Ovary (tissue), 9 donors: ENCODE data around the gene C11orf68. TPM values are rescaled to one million over a fixed set of nuclear protein-coding genes. Genes with fewer than 3 reads are reported as not detected.
A peak's percentile ranks its signal among the peaks of the same experiment; 100 is the strongest.

Experiments
- DNase-seq, 5 donors: peaks; one replicate each; pipeline ENCODE4 v3.0.0-alpha.2; 2019 to 2020
- H3K27ac ChIP-seq, 2 donors: fragments of 200-600 bp; one replicate each; pipeline versions ENCODE4 v1.5.1 to v1.8.0; 2019 to 2022
- H3K27me3 ChIP-seq: fragments of 200-600 bp; one replicate; pipeline ENCODE4 v1.8.0; 2022
- H3K36me3 ChIP-seq: fragments of 200-600 bp; sonication (generic); one replicate; pipeline ENCODE4 v1.5.1; 2019
- H3K4me1 ChIP-seq: one replicate; pipeline ENCODE4 v1.8.1; 2013; ENCODE audit warnings: mild to moderate bottlenecking, moderate library complexity; ENCODE audit not compliant: insufficient read depth
- H3K4me3 ChIP-seq: fragments of 200-600 bp; sonication (generic); one replicate; pipeline ENCODE4 v1.5.1; 2017
- H3K9me3 ChIP-seq, 2 donors: fragments of 200-600 bp in 1 of 2; sonication (generic) in 1 of 2; one replicate each; pipeline versions ENCODE4 v1.5.1 to v1.8.1; 2013 to 2019; ENCODE audit warnings: mild to moderate bottlenecking in 1 of 2, moderate library complexity in 1 of 2
- EP300 ChIP-seq: sonication (generic); formaldehyde crosslinking; IDR thresholded peaks from one replicate; pipeline ENCODE4 v1.6.1; 2017; ENCODE audit warnings: antibody characterized with exemption
- POLR2A ChIP-seq: fragments of 450-650 bp; IDR thresholded peaks from one replicate; pipeline ENCODE4 v1.6.1; 2017; ENCODE audit warnings: antibody characterized with exemption, mild to moderate bottlenecking, moderate library complexity
- WGBS, 3 donors: extraction: QIAGEN DNeasy Blood & Tissue Kit in 1 of 3; methylation state at CpG; one replicate each; pipeline versions ENCODE4 v1.1.5 to v1.1.7; 2013 to 2017; 5-methylcytosine and 5-hydroxymethylcytosine counted together
- intact Hi-C, 4 donors: fragments of 100-400 bp; cut with DNase I; formaldehyde crosslinking; loops; one replicate each; pipeline versions ENCODE4 v1.11.0 to v1.15.1; 2022 to 2023
- polyA plus RNA-seq, 2 donors: library from polyadenylated mRNA; stranded (reverse); fragments of 200-250 nt in 1 of 2; fragments of 350-450 nt in 1 of 2; fragmentation: Illumina TruSeq in 1 of 2; extraction: RNeasy Lipid Tissue Mini Kit (QIAGEN cat#74804) in 1 of 2; gene quantifications; one replicate each; pipeline ENCODE4 v1.2.3, GENCODE V29; 2013 to 2014
- total RNA-seq, 7 donors: library from RNA; depleted of rRNA in 2 of 7; stranded (reverse); fragments of >200 nt in 2 of 7; fragmentation: NEBNext Ultra II Directional in 3 of 7; extraction: Animal tissue kit (Norgen Biotek cat#: 25700) in 3 of 7; gene quantifications; one replicate each; pipeline versions ENCODE4 v1.1.0 to v1.2.4, GENCODE V29; 2016 to 2023
- TF ChIP-seq, protein P1 (sequence below), 3 donors: fragments of 450-650 bp in 2 of 3; fragments of 200-600 bp in 1 of 3; IDR thresholded peaks; one replicate each; pipeline versions ENCODE4 v1.5.1 to v1.8.0; 2016 to 2022; ENCODE audit warnings: antibody characterized with exemption in 3 of 3, mild to moderate bottlenecking in 1 of 3
- donor health status: DM: no; HTN: no; CAD: no; lungs with moderate emphysema.
- donor health status: DM: no; HTN: no; CAD: no.
- donor health status: Bipolar disorder and iron deficiency.
- donor health status: DM: yes; HTN: yes; CAD: no.
- donor health status: DM: no; HTN: no; CAD: no.
- donor health status: DM: yes; HTN: yes; CAD: no.

Gene C11orf68
- total and polyA plus RNA-seq, 9 donors, result 13.7 to 70.5 (median 38.4) TPM

DNA sequence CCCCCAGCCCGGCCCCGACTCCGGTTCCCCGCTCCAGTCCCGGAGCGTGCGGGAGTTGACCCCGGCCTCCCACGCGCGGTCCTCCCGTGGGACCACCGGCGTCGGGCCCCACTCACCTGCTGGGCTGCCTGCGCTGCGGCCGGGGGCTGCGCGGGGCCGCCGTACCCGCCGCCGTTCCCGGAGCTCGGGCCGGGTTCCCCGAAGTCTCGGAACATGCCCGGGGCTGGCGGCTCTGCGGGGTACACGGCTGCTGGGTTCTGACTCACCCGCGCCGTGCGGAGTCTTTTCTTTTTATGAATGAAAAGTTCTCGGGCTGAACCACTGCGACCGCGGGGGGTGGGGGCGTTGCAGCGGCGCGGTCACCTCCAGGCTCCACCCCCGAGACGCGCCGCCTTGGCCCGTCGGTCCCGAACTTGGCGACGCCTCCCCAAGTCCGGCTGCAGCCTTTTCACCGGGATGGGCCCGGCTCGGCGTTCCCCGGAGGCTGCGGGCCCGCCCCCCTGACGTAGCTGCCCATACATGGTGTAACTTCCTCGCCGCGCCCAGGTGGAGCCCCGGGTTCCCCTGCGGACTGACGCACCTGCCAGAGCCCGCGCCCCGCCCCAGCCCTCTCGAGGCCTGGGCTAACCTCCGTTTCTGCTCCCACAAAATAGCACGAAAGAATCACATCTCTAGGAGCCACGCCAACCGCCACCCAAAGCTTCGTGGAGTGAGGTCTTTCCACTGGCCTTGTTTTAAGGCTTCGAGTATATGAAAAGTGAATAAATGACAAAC lies 18.6 kb downstream of the C11orf68 start, which contains the start of gene FOSL1:
Gene FOSL1, minus strand, starts transcription at position 264 of the 774 bp plus-strand sequence. Its CDS starts 49 bp downstream, at position 215.
- no peak for TF ChIP-seq POLR2A
- TF ChIP-seq, protein P1, sequence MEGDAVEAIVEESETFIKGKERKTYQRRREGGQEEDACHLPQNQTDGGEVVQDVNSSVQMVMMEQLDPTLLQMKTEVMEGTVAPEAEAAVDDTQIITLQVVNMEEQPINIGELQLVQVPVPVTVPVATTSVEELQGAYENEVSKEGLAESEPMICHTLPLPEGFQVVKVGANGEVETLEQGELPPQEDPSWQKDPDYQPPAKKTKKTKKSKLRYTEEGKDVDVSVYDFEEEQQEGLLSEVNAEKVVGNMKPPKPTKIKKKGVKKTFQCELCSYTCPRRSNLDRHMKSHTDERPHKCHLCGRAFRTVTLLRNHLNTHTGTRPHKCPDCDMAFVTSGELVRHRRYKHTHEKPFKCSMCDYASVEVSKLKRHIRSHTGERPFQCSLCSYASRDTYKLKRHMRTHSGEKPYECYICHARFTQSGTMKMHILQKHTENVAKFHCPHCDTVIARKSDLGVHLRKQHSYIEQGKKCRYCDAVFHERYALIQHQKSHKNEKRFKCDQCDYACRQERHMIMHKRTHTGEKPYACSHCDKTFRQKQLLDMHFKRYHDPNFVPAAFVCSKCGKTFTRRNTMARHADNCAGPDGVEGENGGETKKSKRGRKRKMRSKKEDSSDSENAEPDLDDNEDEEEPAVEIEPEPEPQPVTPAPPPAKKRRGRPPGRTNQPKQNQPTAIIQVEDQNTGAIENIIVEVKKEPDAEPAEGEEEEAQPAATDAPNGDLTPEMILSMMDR (IDR thresholded peaks at IDR 0.05), result no peak
- no peak for TF ChIP-seq EP300
- peaks cover 2% of the 10 kb centered on the region for H3K4me1 ChIP-seq
- DNase-seq, result peak; percentile 65 to 80 (median 73)
- WGBS, 3 donors, result 1 to 3% (median 3%) methylated on average over 48 to 80 of the region's 80 CpGs
- no peaks in the 10 kb centered on the region for H3K36me3 ChIP-seq
- peaks cover 4% of the 10 kb centered on the region for H3K27me3 ChIP-seq
- intact Hi-C loops, result no loop called here
- H3K9me3 ChIP-seq, result no peaks in the 10 kb centered on the region
- H3K4me3 ChIP-seq, result peak within 1 kb of the TSS; percentile 31
- no peak within 1 kb of the TSS for H3K27ac ChIP-seq

DNA sequence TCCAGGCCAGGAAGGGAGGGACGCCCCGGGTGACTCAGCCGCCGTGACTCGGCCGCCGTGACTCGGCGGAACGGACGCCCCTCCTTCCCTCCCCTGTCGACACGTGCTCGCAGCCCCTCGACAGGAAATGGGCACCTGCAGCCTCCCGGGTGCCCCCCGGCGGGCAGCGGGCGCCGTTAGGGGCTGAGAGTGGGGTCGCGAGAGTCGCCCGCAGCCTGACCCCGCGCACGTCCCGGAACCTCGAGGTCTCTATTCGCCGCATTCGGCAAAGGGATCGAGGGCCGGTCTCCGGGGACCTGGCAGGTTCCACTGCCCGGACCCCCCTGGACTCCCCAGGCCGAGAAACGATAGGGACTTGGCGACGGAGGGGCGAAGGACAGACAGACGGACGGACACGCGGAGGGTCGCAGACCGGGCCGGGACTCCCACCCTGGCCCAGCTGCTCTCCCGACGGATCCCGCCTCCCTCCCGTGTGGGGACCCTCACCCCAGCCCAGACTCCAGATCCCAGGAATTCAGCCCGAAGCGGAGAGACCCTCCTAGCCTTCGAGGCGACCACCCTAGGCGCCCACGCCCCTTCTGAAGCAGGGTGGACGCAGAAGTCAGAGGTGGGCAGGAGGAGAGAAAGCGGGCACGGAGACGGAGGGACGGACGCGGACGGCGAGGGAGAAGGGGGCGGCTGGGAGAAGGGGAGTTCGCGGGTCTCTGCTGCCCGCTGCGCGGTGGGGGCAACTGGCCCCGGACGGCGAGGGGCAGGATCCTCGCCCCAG lies 19.3 kb downstream of the C11orf68 start:
- intact Hi-C loops, result no loop called here
- TF ChIP-seq POLR2A, result no peak
- no peak for TF ChIP-seq EP300
- TF ChIP-seq, protein P1 (IDR thresholded peaks at IDR 0.05), result no peak
- Histone ChIP-seq H3K4me1 (peaks cover 2% of the 10 kb centered on the region), H3K27me3 (peaks cover 4% of the 10 kb centered on the region), H3K9me3 (no peaks in the 10 kb centered on the region), H3K4me3 (peak overlapping the region; percentile 31), H3K36me3 (no peaks in the 10 kb centered on the region), H3K27ac (no peak overlapping the region)
- peak in 3 of 5 donors; percentile 26 to 64 (median 60) for DNase-seq
- WGBS, 3 donors, result 1 to 3% (median 1%) methylated on average over 64 to 77 of the region's 78 CpGs

DNA sequence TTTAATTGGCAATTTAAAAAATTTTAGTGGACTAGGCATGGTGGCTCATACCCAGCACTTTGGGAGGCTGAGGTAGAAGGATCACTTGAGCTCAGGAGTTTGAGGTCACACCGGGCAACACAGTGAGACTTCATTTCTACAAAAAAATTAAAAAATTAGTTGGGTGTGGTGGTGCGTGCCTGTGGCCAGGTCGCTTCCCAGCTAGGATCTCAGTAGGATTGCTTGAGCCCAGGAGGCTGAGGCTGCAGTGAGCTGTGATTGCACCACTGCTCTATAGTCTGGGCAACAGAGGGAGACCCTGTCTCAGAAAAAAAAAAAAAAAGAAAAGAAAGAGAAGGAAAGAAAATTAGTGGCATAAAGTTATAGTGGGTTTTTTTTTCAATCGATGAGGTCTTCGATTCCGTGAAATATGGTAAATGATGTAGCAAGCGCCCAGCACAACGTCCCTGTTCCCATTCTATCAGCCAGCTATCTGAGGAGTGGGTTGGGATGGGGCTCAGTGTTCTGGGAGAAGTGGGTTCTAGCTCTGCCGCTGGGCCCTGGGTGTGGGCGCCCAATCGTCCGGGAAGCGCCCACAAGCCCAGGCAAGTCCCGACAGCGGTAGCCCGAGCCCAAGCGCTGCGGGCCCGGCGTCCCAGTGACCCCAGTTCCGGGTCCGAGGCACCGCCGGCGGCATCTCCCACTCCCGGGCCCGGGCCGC lies 20.1 kb downstream of the C11orf68 start:
- Histone ChIP-seq H3K27ac (no peak overlapping the region), H3K9me3 (no peaks in the 10 kb centered on the region), H3K4me3 (peak overlapping the region; percentile 31), H3K36me3 (no peaks in the 10 kb centered on the region), H3K27me3 (peaks cover 4% of the 10 kb centered on the region), H3K4me1 (peaks cover 2% of the 10 kb centered on the region)
- DNase-seq, result no peak
- TF ChIP-seq POLR2A, result no peak
- TF ChIP-seq EP300, result no peak
- TF ChIP-seq, protein P1 (IDR thresholded peaks at IDR 0.05), result no peak
- intact Hi-C loops, result no loop called here
- WGBS, 3 donors, result 21 to 26% (median 25%) methylated on average over 26 to 28 of the region's 28 CpGs

DNA sequence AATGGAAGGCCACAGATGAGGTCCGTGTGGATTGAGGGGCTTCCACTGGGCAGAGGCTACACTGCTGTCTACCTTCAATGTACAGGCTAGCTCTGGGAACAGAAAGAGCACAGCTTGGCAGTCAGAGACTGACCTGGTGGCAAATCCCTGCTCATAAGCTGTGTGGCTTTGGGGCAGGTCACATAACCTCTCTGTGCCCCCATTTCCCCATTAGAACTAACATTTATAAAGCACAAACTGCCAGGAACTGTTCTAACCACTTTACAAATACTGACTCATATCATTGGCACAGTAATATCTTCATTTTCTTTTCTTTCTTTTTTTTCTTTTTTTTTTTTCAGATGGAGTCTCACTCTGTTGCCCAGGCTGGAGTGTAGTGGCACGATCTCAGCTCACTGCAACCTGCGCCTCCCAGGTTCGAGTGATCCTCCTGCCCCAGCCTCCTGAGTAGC lies 21.8 kb downstream of the C11orf68 start:
- intact Hi-C loops, result no loop called here
- Histone ChIP-seq H3K27me3 (peaks cover 4% of the 10 kb centered on the region), H3K9me3 (no peaks in the 10 kb centered on the region), H3K4me3 (no peak overlapping the region), H3K27ac (no peak overlapping the region), H3K4me1 (peaks cover 12% of the 10 kb centered on the region), H3K36me3 (no peaks in the 10 kb centered on the region)
- TF ChIP-seq, protein P1 (IDR thresholded peaks at IDR 0.05), result no peak
- TF ChIP-seq EP300 (no peak), POLR2A (no peak)
- WGBS, 3 donors, result 84 to 88% (median 88%) methylated on average over 4 of the region's 4 CpGs
- DNase-seq, result no peak
